SK-N-MC (cell line): ENCODE measurements around the gene AMACR.

Experiments used
- EZH2 ChIP-seq: fragments of 200-600 bp; sonication (generic); IDR thresholded peaks from one replicate; pipeline ENCODE4 v1.6.1; 2017; ENCODE audit warnings: antibody characterized with exemption
- FOXP2 ChIP-seq: optimal IDR thresholded peaks from 2 replicates; pipeline ENCODE3; 2011; ENCODE audit warnings: mild to moderate bottlenecking, moderate library complexity; ENCODE audit not compliant: insufficient read depth; ENCODE audit errors: extremely low read length, control extremely low read depth
- POLR2AphosphoS5 ChIP-seq: IDR thresholded peaks from 2 replicates; pipeline ENCODE4 v1.6.1; 2012; ENCODE audit warnings: mild to moderate bottlenecking, low read depth, low read length, borderline replicate concordance

GRCh38 chr5:34005681-34006080 lies 2.2 kb downstream of the AMACR start:
- no peak for TF ChIP-seq EZH2
- TF ChIP-seq POLR2AphosphoS5, result no peak
- no peak for TF ChIP-seq FOXP2
